SH-SY5Y (cell line): ENCODE data around the gene SPI1.

Source experiments
- GATA2 ChIP-seq: IDR thresholded peaks from 2 replicates; pipeline ENCODE4 v1.6.1; 2011; ENCODE audit warnings: mild to moderate bottlenecking, low read depth, low read length
- GATA3 ChIP-seq: IDR thresholded peaks from 2 replicates; pipeline ENCODE4 v1.6.1; 2011; ENCODE audit warnings: low read depth, mild to moderate bottlenecking, low read length, moderate library complexity

GRCh38 chr11:47349521-47350095 lies 28.7 kb downstream of the SPI1 start:
- TF ChIP-seq GATA3 (no peak), GATA2 (no peak)
